SJSA1 (cell line): ENCODE measurements around the gene PHC2. TPM values are rescaled to one million over a fixed set of nuclear protein-coding genes. Genes with fewer than 3 reads are reported as not detected.

Experiments used
- DNase-seq, 2 experiments: peaks; one replicate each; pipeline ENCODE4 v3.0.0-alpha.2; 2015 to 2020; ENCODE audit warnings: low spot score in 2 of 2, low read depth in 1 of 2
- H3K27ac ChIP-seq: fragments of 250-450 bp; sonication (Bioruptor Pico); 2 replicates; pipeline ENCODE4 v1.5.1; 2020; ENCODE audit warnings: mild to moderate bottlenecking, moderate library complexity
- H3K27me3 ChIP-seq: fragments of 250-450 bp; sonication (Bioruptor Pico); replicated peaks from 2 replicates; pipeline ENCODE4 v1.5.1; 2020; ENCODE audit warnings: mild to moderate bottlenecking, moderate library complexity
- H3K36me3 ChIP-seq: fragments of 250-450 bp; sonication (Bioruptor Pico); 2 replicates; pipeline ENCODE4 v1.5.1; 2020; ENCODE audit warnings: mild to moderate bottlenecking
- H3K4me1 ChIP-seq: fragments of 250-450 bp; sonication (Bioruptor Pico); replicated peaks from 2 replicates; pipeline ENCODE4 v1.6.1; 2021; ENCODE audit warnings: mild to moderate bottlenecking
- H3K4me3 ChIP-seq: fragments of 250-450 bp; sonication (Bioruptor Pico); 2 replicates; pipeline ENCODE4 v1.5.1; 2020; ENCODE audit warnings: mild to moderate bottlenecking
- H3K9me3 ChIP-seq: fragments of 250-450 bp; sonication (Bioruptor Pico); replicated peaks from 2 replicates; pipeline ENCODE4 v1.5.1; 2020; ENCODE audit warnings: mild to moderate bottlenecking
- total RNA-seq: library from RNA; depleted of rRNA; stranded (reverse); fragments of >200 nt; shearing (Covaris generic); gene quantifications from 2 replicates; pipeline ENCODE4 v1.2.3, GENCODE V29; 2014

The PHC2 gene
- total RNA-seq, 1 experiment from 2014 or later: 92.8 TPM

DNA sequence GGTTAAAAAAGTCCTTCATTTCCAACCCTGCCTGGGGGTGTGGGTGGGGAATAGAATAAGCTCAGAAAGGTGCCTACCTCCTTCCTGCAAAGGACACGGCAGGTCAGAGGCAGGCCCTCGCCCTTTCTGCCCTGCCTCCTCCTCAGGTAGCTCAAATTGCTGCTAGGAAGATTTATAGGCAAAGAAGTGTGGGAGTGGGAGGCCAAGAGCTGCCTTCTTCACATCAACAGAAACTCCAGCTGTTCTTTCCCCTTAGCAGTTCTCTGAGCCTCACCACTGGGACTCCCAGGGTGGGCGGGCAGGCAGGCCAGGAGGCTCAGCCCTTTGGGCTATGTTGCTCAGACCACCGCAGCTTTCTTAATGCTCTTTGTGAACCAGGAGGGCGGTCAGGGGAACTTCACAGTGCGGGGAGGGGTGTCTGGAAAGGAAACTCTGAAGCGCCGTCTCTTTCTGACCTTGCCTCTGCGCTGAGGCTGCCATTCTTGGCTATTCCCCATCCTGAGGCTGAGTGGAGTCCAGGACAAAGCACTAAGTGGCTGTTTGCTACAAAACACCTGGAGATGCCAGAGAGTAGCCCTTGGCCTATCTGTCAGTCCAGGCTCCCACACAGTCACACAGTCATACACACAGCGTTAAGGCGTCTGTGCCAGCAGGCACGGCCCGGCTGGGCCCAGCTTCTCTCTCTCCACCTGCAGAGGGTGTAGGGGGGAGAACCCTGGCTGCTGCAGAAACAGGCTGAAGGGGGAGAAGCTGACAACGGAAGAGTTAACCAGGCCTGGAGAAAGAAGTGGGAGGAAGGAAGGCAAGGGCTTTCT, 107.0 kb downstream of the PHC2 start:
- Histone ChIP-seq H3K4me1 (no peaks in the 10 kb centered on the region), H3K4me3 (no peak overlapping the region), H3K27ac (no peak overlapping the region), H3K36me3 (peaks cover 65% of the 10 kb centered on the region), H3K9me3 (no peaks in the 10 kb centered on the region), H3K27me3 (no peaks in the 10 kb centered on the region)
- DNase-seq: no peak

DNA sequence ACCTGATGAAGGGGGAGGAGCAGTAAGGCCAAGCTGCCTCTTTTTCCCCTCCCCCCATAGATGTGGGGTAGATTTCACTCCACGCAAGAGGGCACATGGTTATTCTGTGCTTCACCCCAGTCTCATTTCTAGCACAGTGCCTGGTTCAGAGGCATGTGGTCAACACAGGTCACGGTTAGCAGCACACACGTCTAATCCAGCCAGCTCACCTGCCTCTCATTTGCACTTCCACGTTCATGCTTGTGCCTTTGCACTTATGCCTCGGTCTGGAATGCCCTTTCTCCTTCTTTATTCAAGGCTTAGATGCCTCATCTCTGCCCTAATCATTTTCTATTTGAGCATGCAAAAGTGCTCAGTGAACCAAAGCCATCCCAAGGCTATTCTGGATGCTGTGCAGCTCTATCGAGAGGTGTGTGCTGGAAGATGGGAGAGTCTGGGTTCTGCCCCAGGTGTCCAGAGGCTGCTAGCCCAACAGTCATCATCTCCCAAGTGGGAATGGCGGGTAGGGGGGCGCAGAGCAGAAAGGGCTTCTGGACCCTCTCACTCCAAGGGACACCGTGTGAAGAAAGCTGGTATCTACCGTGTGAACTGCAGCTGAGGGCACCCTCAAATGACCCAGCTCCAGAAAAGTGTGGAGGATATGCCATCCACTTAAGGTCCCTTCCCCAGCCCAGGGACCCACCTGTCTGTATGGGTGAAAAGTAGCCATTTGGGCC, 107.9 kb downstream of the PHC2 start:
- DNase-seq: no peak
- no peaks in the 10 kb centered on the region for H3K27me3 ChIP-seq
- no peaks in the 10 kb centered on the region for H3K9me3 ChIP-seq
- peaks cover 57% of the 10 kb centered on the region for H3K36me3 ChIP-seq
- no peak overlapping the region for H3K27ac ChIP-seq
- no peak overlapping the region for H3K4me3 ChIP-seq
- H3K4me1 ChIP-seq: 0 out of 2 replicates have a peak, but pooled peaks cover 3% of the 10 kb centered on the region

DNA sequence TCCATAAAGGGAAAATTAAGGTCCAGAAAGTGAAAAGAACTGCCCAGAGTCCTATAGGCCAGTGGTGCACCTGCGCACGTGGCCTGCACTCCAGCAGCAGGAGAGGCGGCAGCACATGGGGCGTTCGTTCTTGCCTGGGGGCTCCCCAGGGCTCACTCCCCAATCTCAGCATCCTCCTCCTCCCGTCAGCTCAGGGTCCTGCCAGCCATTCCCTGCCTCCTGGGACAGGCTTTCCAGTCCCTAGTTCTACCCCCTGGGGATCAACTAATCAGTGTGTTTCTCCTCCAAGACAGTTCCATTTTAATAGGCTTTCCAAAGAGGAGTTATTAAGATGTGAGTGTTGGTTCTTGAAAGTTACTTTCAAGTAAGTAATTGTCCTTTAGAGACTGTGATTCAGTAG, 108.8 kb downstream of the PHC2 start:
- H3K27me3 ChIP-seq: no peaks in the 10 kb centered on the region
- peaks cover 47% of the 10 kb centered on the region for H3K36me3 ChIP-seq
- H3K27ac ChIP-seq: no peak overlapping the region
- no peaks in the 10 kb centered on the region for H3K9me3 ChIP-seq
- no peak overlapping the region for H3K4me3 ChIP-seq
- no peak for DNase-seq
- peaks cover 13% of the 10 kb centered on the region; the same call in 1 of the 2 replicates for H3K4me1 ChIP-seq

DNA sequence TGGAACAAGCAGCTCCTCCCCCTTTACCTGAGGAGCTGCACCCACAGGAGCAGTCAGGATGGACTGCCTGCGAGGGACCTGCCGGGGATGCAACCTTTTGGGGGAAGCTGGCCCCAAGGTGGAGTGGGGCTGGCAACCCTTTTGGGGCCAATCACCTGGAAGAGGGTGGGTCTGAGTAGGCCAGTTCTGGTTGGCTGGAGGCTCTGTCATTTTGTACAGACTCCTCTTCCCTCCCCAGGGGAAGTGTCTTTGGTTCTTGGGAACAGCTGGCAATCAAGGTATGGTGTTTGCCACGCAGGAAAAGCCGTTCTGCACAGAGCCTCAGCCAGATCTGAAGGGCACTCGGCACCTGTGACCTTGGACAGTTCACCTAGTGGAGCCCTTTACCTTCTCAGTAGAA, 109.7 kb downstream of the PHC2 start:
- H3K27ac ChIP-seq: no peak overlapping the region
- no peaks in the 10 kb centered on the region for H3K9me3 ChIP-seq

DNA sequence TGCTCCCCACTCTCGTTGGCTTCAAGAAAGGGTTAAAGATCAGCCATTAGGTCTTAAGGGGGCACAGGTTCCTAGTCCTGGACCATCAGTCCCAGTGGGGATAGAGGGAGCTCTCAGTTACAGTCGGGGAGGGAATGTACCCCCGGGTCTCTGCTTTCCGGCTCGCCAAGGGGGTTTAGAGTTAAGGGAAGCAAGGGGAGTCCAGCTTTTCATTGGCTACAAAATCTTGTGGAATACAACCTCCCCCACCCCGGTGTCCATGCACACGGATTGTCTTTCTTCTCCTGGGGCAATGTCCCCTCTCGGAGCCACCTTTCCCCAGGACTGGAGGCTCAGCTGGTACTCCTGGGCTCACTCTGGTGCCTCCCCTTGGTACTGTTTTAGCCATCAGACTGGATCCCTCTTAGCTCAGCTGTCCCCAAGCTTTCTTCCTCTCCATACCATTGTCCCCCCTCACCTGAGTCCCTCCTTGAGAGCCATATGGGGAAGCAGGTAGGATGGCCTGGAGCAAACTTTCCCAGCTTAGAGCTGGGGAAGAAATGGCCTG, 110.2 kb downstream of the PHC2 start, which contains the start of gene A3GALT2:
Gene A3GALT2 (minus strand): TSS at position 480 of the 547 bp plus-strand sequence. CDS start 0 bp downstream, at position 480.
- no peak within 1 kb of the TSS for H3K4me3 ChIP-seq
- no peak for DNase-seq
- H3K27ac ChIP-seq: no peak within 1 kb of the TSS
- H3K9me3 ChIP-seq: no peaks in the 10 kb centered on the region
- peaks cover 27% of the 10 kb centered on the region for H3K4me1 ChIP-seq
- no peaks in the 10 kb centered on the region for H3K27me3 ChIP-seq
- peaks cover 33% of the 10 kb centered on the region for H3K36me3 ChIP-seq

More for the DNA sequence above, 109.7 kb downstream of the PHC2 start:
- Histone ChIP-seq H3K4me3 (no peak overlapping the region), H3K27me3 (no peaks in the 10 kb centered on the region), H3K4me1 (peaks cover 22% of the 10 kb centered on the region), H3K36me3 (peaks cover 38% of the 10 kb centered on the region)
- no peak for DNase-seq

DNA sequence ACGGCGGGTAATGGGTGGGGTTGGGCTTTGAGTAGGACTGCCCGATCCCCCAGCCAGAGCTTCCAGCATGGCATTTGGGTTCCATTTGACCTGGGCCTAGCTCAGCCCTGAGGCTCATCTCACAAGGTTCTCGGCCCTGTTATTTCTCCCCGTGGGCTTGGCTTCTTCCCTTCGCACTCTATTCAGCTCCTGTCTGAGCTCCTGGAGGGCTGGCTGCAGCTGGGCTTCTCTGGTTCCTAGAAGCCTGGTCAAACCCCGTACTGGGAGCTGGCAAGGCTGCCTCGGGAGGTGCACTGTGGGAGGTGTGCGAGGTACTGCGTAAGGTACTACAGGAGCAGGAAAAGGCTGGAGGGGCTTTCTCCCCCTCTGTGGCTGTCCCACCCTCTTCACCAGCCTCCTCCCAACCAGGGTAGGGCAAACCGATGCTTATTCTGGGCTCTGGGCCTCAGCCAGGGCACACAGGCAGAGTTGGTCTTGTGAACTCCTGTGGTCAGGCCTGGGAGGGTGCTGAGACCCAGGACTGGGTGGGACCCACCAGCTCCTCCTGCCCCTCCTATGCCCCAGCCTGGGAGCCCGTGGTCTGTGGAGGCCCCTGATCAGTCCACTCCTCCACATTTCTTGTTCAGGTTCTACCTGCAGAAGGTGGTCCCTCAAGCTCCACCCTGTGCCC, 110.8 kb downstream of the PHC2 start:
- Histone ChIP-seq H3K9me3 (no peaks in the 10 kb centered on the region), H3K4me3 (no peak overlapping the region), H3K4me1 (peaks cover 31% of the 10 kb centered on the region), H3K27ac (no peak overlapping the region), H3K36me3 (peaks cover 27% of the 10 kb centered on the region), H3K27me3 (no peaks in the 10 kb centered on the region)
- DNase-seq: no peak

DNA sequence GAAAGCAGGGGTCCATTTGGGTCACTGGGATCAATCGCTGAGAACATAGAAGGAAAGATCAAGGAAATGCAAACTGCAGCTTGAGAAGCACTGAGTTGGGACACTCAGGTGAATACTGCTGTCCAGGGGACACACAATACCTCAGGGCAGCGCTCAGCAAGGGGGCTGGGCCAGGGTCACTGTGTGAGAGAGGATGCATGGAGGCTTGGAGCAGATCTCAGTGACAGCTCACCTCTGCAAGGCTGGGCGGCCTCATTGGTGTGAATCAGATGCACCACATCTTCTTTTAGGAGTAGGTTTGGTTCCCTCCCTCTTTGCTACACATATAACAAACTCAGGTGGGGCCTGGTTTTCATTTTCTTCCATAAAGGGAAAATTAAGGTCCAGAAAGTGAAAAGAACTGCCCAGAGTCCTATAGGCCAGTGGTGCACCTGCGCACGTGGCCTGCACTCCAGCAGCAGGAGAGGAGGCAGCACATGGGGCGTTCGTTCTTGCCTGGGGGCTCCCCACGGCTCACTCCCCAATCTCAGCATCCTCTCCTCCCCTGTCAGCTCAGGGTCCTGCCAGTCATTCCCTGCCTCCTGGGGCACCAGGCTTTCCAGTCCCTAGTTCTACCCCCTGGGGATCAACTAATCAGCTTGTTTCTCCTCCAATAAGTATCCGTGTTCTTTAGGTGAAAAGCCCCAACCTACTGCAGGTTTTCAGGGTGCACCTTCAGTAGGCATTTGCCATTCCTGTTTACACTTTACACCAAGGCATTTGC, 111.5 kb downstream of the PHC2 start:
- H3K9me3 ChIP-seq: no peaks in the 10 kb centered on the region
- peaks cover 20% of the 10 kb centered on the region for H3K36me3 ChIP-seq

DNA sequence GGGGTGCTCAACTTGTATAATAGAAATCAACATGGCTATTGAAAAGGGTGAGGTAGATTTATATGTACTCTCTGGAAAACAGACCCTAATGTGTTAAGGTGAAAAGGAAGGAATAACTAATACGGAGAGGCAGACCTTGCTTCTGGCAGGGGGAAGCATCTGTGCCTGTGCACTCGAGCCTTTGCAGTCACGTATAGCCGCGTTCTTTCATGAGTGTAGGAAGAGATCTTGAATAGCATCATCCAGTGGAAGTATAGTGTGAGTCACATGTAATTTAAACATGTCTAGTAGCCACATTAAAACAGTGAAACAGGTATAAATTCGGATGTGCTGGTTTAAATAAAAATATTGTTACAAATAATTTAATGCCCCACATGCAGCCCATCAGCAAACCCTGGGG, 112.9 kb downstream of the PHC2 start:
- Histone ChIP-seq H3K4me3 (no peak overlapping the region), H3K9me3 (no peaks in the 10 kb centered on the region), H3K36me3 (peaks cover 6% of the 10 kb centered on the region), H3K4me1 (peaks cover 31% of the 10 kb centered on the region), H3K27me3 (no peaks in the 10 kb centered on the region), H3K27ac (no peak overlapping the region)
- no peak for DNase-seq

More for the DNA sequence above, 111.5 kb downstream of the PHC2 start:
- Histone ChIP-seq H3K27me3 (no peaks in the 10 kb centered on the region), H3K4me3 (no peak overlapping the region), H3K4me1 (peaks cover 31% of the 10 kb centered on the region), H3K27ac (no peak overlapping the region)
- no peak for DNase-seq

DNA sequence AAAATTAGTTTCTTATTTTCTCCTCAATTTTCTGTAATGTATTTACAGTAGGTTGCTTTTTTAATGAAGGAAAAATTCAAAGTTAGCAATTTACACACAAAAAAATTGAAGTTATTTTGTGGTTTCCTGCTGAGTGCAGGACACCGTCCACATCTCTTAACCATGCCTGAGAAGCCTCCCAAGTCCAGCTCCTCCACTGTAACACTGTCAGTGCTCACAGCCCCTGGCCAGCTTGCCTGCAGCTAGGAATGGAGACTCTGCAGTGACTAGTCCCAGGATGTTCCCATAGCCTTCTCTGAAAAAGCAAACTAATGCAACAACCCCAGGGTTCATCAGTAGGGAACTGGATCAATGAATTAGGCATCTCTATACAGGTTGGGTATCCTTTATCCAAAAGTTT, 113.5 kb downstream of the PHC2 start:
- H3K36me3 ChIP-seq: no peaks in the 10 kb centered on the region; the same call in 1 of the 2 replicates
- no peak overlapping the region for H3K27ac ChIP-seq
- no peak overlapping the region for H3K4me3 ChIP-seq
- H3K27me3 ChIP-seq: no peaks in the 10 kb centered on the region
- H3K9me3 ChIP-seq: no peaks in the 10 kb centered on the region
- no peak for DNase-seq
- peaks cover 31% of the 10 kb centered on the region for H3K4me1 ChIP-seq

DNA sequence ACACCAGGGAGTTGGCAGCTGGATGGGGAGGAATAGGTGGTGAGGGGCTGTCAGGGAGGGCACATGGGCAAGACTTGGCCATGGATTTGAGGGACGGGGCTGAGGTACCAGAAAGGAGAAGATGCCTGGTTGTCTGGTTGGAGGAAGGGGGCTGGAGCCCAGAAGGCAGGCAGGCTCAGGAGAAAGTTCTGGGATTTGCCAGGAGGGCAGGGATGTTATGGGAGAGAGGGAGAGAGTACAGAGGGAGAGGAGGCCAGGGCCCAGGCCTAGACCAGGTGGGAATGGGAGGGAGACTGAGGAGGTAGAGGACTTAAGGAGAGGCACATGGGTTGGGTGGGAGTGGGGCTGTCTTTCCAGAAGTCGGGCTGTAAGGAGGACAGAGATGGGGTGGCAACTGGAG, 114.3 kb downstream of the PHC2 start:
- Histone ChIP-seq H3K27ac (no peak overlapping the region), H3K27me3 (no peaks in the 10 kb centered on the region), H3K4me1 (peaks cover 31% of the 10 kb centered on the region), H3K9me3 (no peaks in the 10 kb centered on the region), H3K36me3 (no peaks in the 10 kb centered on the region), H3K4me3 (no peak overlapping the region)
- no peak for DNase-seq

DNA sequence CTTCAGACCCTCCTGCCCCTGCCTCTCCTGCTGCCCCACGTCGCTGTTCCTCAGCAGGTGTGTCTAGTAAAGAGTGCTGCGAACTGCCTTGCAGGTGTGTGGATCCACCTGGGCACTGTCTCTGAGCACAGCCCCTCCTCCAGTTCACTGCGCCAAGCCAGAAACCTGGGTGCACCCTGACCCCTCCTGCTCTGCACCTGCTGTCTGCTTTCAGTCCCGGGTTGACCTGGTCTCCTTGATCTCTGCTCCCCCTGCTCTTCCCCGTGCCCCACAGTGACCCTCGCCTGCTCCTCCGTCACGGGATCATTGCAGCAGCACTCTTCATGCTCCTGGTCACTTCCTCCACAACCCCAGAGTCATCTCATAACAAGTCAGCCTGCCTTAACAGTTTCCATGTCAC, 116.5 kb downstream of the PHC2 start:
- H3K9me3 ChIP-seq: no peaks in the 10 kb centered on the region
- no peak overlapping the region for H3K27ac ChIP-seq
- H3K4me1 ChIP-seq: peaks cover 31% of the 10 kb centered on the region
- H3K36me3 ChIP-seq: no peaks in the 10 kb centered on the region
- no peaks in the 10 kb centered on the region for H3K27me3 ChIP-seq
- no peak overlapping the region for H3K4me3 ChIP-seq
- no peak for DNase-seq

DNA sequence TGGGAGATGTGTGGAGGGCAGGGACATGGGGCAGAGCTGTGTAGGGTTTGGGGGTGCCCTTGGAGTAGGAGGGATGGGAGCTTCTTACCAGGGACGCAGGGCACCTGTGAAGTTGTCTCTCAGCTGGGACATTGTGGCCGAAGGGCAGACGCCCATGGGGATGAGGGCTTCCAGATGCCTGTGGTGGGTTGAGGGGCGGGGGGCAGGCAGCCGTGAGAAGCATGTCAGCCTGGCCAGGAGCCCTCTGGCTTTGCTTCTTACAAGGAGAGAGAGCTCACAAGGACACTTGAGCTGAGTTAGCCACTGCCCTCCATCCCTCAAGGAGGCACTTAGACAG, 118.5 kb downstream of the PHC2 start:
- Histone ChIP-seq H3K27me3 (no peaks in the 10 kb centered on the region), H3K9me3 (no peaks in the 10 kb centered on the region), H3K4me3 (no peak overlapping the region), H3K4me1 (peaks cover 21% of the 10 kb centered on the region), H3K36me3 (no peaks in the 10 kb centered on the region), H3K27ac (no peak overlapping the region)
- no peak for DNase-seq

DNA sequence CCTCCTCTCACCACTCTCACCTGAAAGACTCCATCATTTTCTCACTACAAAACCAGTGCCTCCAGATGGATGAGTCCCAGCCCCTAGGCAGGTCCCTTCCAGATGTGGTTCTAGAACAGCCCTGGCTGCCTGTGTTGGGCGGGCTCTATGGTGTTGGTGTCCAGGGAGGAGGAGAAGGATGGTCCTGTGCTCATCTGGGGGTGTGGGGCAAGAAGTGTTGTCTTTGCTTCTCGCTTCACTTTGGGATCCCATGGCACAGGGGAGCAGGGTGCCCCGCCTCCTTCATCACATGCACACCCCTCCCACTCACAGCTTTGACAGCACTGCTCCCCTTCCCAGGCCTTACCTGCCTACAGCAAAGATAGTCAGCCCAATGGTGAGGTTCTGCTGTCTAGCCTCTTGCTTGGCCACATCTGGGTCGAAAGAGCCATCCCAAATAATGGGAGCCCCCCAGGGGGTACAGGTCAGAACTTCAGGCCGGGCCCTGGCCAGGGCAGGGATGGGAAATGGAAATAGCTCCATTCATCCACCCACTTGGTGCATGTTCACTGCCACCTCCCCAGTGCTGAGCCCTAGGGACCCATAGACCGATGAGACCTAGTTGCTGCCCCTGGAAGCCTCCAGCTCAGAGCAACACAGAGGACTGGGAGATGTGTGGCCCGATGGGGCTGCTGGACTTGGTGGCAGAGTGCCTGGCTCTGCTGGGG, 119.0 kb downstream of the PHC2 start:
- Histone ChIP-seq H3K4me3 (no peak overlapping the region), H3K27me3 (no peaks in the 10 kb centered on the region), H3K36me3 (no peaks in the 10 kb centered on the region), H3K9me3 (no peaks in the 10 kb centered on the region), H3K27ac (no peak overlapping the region), H3K4me1 (peaks cover 15% of the 10 kb centered on the region)
- no peak for DNase-seq
